ENCODE measurements around the gene BLM. TPM values are rescaled to one million over a fixed set of nuclear protein-coding genes. Genes with fewer than 3 reads are reported as not detected.

The BLM gene
- total and polyA plus RNA-seq, 9 donors: 0.15 to 1.9 (median 0.78) TPM; not detected in 1

- no peak overlapping the region for H3K27ac ChIP-seq
- intact Hi-C loops (cut with DNase I): no loop called here
- no peak for DNase-seq
- H3K4me3 ChIP-seq: no peak overlapping the region
- H3K27me3 ChIP-seq: no peaks in the 10 kb centered on the region
- H3K9me3 ChIP-seq: no peaks in the 10 kb centered on the region
- H3K36me3 ChIP-seq: no peaks in the 10 kb centered on the region
- H3K4me1 ChIP-seq (ENCODE audit: insufficient read depth): no peaks in the 10 kb centered on the region
- TF ChIP-seq POLR2A (IDR thresholded peaks at IDR 0.05) (no peak), EP300 (IDR thresholded peaks at IDR 0.05) (no peak)
- TF ChIP-seq, protein P1, sequence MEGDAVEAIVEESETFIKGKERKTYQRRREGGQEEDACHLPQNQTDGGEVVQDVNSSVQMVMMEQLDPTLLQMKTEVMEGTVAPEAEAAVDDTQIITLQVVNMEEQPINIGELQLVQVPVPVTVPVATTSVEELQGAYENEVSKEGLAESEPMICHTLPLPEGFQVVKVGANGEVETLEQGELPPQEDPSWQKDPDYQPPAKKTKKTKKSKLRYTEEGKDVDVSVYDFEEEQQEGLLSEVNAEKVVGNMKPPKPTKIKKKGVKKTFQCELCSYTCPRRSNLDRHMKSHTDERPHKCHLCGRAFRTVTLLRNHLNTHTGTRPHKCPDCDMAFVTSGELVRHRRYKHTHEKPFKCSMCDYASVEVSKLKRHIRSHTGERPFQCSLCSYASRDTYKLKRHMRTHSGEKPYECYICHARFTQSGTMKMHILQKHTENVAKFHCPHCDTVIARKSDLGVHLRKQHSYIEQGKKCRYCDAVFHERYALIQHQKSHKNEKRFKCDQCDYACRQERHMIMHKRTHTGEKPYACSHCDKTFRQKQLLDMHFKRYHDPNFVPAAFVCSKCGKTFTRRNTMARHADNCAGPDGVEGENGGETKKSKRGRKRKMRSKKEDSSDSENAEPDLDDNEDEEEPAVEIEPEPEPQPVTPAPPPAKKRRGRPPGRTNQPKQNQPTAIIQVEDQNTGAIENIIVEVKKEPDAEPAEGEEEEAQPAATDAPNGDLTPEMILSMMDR (IDR thresholded peaks at IDR 0.05): no peak
- 77 to 92% (median 87%) methylated on average over 1 of the region's 1 CpG for WGBS, 3 donors
Observed at GRCh38 chr15:90708516-90708915, 8.6 kb upstream of the BLM start.

DNA sequence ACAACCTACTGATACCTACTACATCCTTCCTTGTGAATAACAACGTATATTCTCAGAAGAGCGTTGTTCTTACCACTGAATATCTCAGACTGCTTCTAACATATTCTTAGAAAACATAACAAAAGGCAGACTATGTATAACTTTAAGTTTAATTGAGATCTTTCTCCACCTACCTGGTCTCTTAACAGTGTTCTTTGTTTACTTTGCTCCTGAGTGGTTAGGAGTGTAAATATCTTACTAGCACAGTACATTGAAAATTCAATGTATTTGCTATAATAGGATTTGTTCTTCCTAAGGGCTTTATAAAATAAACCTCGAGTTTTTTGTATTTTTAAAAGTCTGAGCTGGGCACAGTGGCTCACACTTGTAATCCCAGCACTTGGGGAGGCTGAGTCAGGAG, 7.9 kb upstream of the BLM start:
- intact Hi-C loops (cut with DNase I): no loop called here
- WGBS, 3 donors: 79 to 86% (median 84%) methylated on average over 3 of the region's 3 CpGs
- H3K27me3 ChIP-seq: no peaks in the 10 kb centered on the region
- no peak for DNase-seq
- H3K27ac ChIP-seq: no peak overlapping the region
- H3K4me1 ChIP-seq (ENCODE audit: insufficient read depth): no peaks in the 10 kb centered on the region
- TF ChIP-seq EP300 (IDR thresholded peaks at IDR 0.05) (no peak), POLR2A (IDR thresholded peaks at IDR 0.05) (no peak)
- TF ChIP-seq, protein P1 (IDR thresholded peaks at IDR 0.05): no peak
- no peaks in the 10 kb centered on the region for H3K9me3 ChIP-seq
- H3K36me3 ChIP-seq: no peaks in the 10 kb centered on the region
- no peak overlapping the region for H3K4me3 ChIP-seq

GRCh38 chr15:90710436-90711027, 6.6 kb upstream of the BLM start:
- WGBS, 3 donors: 66 to 73% (median 70%) methylated on average over 7 of the region's 7 CpGs
- Histone ChIP-seq H3K27ac (no peak overlapping the region), H3K4me3 (no peak overlapping the region), H3K9me3 (no peaks in the 10 kb centered on the region), H3K4me1 (ENCODE audit: insufficient read depth) (no peaks in the 10 kb centered on the region), H3K36me3 (no peaks in the 10 kb centered on the region), H3K27me3 (no peaks in the 10 kb centered on the region)
- intact Hi-C loops (cut with DNase I): loop anchor here in 2 of 4 donors (10.0 kb wide), 2 partner anchors 164 to 324 kb away; no protein-coding TSS in a partner anchor
- TF ChIP-seq, protein P1 (IDR thresholded peaks at IDR 0.05): no peak
- TF ChIP-seq EP300 (IDR thresholded peaks at IDR 0.05) (no peak), POLR2A (IDR thresholded peaks at IDR 0.05) (no peak)
- DNase-seq: no peak

GRCh38 chr15:90711418-90711824, 5.7 kb upstream of the BLM start:
- Histone ChIP-seq H3K27me3 (no peaks in the 10 kb centered on the region), H3K27ac (no peak overlapping the region), H3K9me3 (no peaks in the 10 kb centered on the region), H3K36me3 (no peaks in the 10 kb centered on the region), H3K4me1 (ENCODE audit: insufficient read depth) (no peaks in the 10 kb centered on the region), H3K4me3 (no peak overlapping the region)
- TF ChIP-seq, protein P1 (IDR thresholded peaks at IDR 0.05): no peak
- TF ChIP-seq EP300 (IDR thresholded peaks at IDR 0.05) (no peak), POLR2A (IDR thresholded peaks at IDR 0.05) (no peak)
- 38 to 45% (median 43%) methylated on average over 2 of the region's 2 CpGs for WGBS, 3 donors
- no peak for DNase-seq
- intact Hi-C loops (cut with DNase I): loop anchor here in 2 of 4 donors (10.0 kb wide), 2 partner anchors 163 to 323 kb away; no protein-coding TSS in a partner anchor

Data from ovary (tissue), 9 donors.